HG03108 (cell line): Measurements from ENCODE around the gene CREB3L2.

Source experiments
- ATAC-seq: cut with Tn5 transposase; IDR thresholded peaks from one replicate; pipeline ENCODE4 v1.9.1; 2021; ENCODE audit warnings: moderate library complexity; ENCODE audit not compliant: unreplicated experiment

The CREB3L2 gene

GRCh38 chr7:137953665-137954470 lies 48.0 kb downstream of the CREB3L2 start:
- ATAC-seq, result no peak

GRCh38 chr7:137953043-137953664 lies 48.7 kb downstream of the CREB3L2 start:
- no peak for ATAC-seq

GRCh38 chr7:137952426-137952805 lies 49.5 kb downstream of the CREB3L2 start:
- ATAC-seq, result no peak

GRCh38 chr7:137951700-137952425 lies 50.0 kb downstream of the CREB3L2 start:
- ATAC-seq, result no peak

GRCh38 chr7:137950967-137951366 lies 50.9 kb downstream of the CREB3L2 start:
- ATAC-seq, result no peak

- ATAC-seq, result no peak
These were observed 51.6 kb downstream of the CREB3L2 start for GRCh38 chr7:137950263-137950621.

- ATAC-seq, result no peak
These were observed 52.2 kb downstream of the CREB3L2 start for GRCh38 chr7:137949416-137950262.

- no peak for ATAC-seq
These were observed 53.0 kb downstream of the CREB3L2 start for GRCh38 chr7:137948845-137949330.

GRCh38 chr7:137948083-137948844 lies 53.6 kb downstream of the CREB3L2 start:
- ATAC-seq, result no peak

GRCh38 chr7:137947046-137947445 lies 54.8 kb downstream of the CREB3L2 start:
- no peak for ATAC-seq

- no peak for ATAC-seq
These were observed 55.9 kb downstream of the CREB3L2 start for GRCh38 chr7:137946011-137946410.

- no peak for ATAC-seq
These were observed 57.7 kb downstream of the CREB3L2 start for GRCh38 chr7:137944168-137944567.

- no peak for ATAC-seq
These were observed 58.7 kb downstream of the CREB3L2 start for GRCh38 chr7:137943132-137943551.

GRCh38 chr7:137942484-137943115 lies 59.3 kb downstream of the CREB3L2 start:
- ATAC-seq, result no peak

- no peak for ATAC-seq
These were observed 61.0 kb downstream of the CREB3L2 start for GRCh38 chr7:137940656-137941518.

- no peak for ATAC-seq
These were observed 61.7 kb downstream of the CREB3L2 start for GRCh38 chr7:137940218-137940617.

- ATAC-seq, result no peak
These were observed 64.7 kb downstream of the CREB3L2 start for GRCh38 chr7:137937202-137937560.

GRCh38 chr7:137936509-137937201 lies 65.2 kb downstream of the CREB3L2 start:
- no peak for ATAC-seq
